DOHH2 (cell line): ENCODE results near the gene SP2.

Experiments
- H3F3A ChIP-seq: fragments of 200-600 bp; sonication (generic), shearing (Covaris generic); 2 replicates; pipeline ENCODE4 v1.6.0; 2016; ENCODE audit warnings: antibody characterized with exemption, mild to moderate bottlenecking; ENCODE audit not compliant: control insufficient read depth, insufficient read depth
- H3K27ac ChIP-seq: fragments of 200-600 bp; sonication (generic); 2 replicates; pipeline ENCODE4 v1.5.1; 2014; ENCODE audit warnings: low read depth, mild to moderate bottlenecking, low read length, moderate library complexity
- H3K27me3 ChIP-seq: fragments of 200-600 bp; sonication (generic); 2 replicates; pipeline ENCODE4 v1.6.1; 2014; ENCODE audit warnings: mild to moderate bottlenecking, low read length, mixed read lengths; ENCODE audit not compliant: control insufficient read depth
- H3K36me3 ChIP-seq: fragments of 200-600 bp; sonication (generic); 2 replicates; pipeline ENCODE4 v1.6.1; 2014; ENCODE audit warnings: mild to moderate bottlenecking, low read length, moderate library complexity, mixed read lengths; ENCODE audit not compliant: control insufficient read depth
- H3K4me1 ChIP-seq: fragments of 200-600 bp; sonication (generic); 2 replicates; pipeline ENCODE4 v1.6.1; 2014; ENCODE audit warnings: mild to moderate bottlenecking, low read length, mixed read lengths; ENCODE audit not compliant: control insufficient read depth
- H3K4me2 ChIP-seq: fragments of 200-600 bp; sonication (generic); 2 replicates; pipeline ENCODE4 v1.6.0; 2014; ENCODE audit warnings: mild to moderate bottlenecking, low read length, moderate library complexity
- H3K4me3 ChIP-seq: fragments of 200-600 bp; sonication (generic); 2 replicates; pipeline ENCODE4 v1.5.1; 2014; ENCODE audit warnings: mild to moderate bottlenecking, low read length, mixed read lengths
- H3K79me2 ChIP-seq: fragments of 200-600 bp; sonication (generic); 2 replicates; pipeline ENCODE4 v1.6.1; 2014; ENCODE audit warnings: mild to moderate bottlenecking, low read length, mixed read lengths; ENCODE audit not compliant: control insufficient read depth
- H3K9me2 ChIP-seq: fragments of 200-600 bp; sonication (generic); replicated peaks from 2 replicates; pipeline ENCODE4 v1.6.1; 2014; ENCODE audit warnings: mild to moderate bottlenecking, low read length, mixed read lengths; ENCODE audit not compliant: control insufficient read depth
- H3K9me3 ChIP-seq: fragments of 200-600 bp; sonication (generic); 2 replicates; pipeline ENCODE4 v1.6.1; 2014; ENCODE audit warnings: antibody characterized with exemption, low read length, mixed read lengths; ENCODE audit not compliant: control insufficient read depth, insufficient read depth
- H4K20me1 ChIP-seq: fragments of 200-600 bp; sonication (generic); 2 replicates; pipeline ENCODE4 v1.6.0; 2014; ENCODE audit warnings: low read depth, mild to moderate bottlenecking, antibody characterized with exemption, low read length, moderate library complexity; ENCODE audit not compliant: control insufficient read depth, insufficient read depth
- CTCF ChIP-seq: fragments of 200-600 bp; sonication (generic); IDR thresholded peaks from one replicate; pipeline ENCODE4 v1.5.1; 2014; ENCODE audit warnings: antibody characterized with exemption, mild to moderate bottlenecking, low read depth, low read length; ENCODE audit not compliant: poor library complexity, severe bottlenecking
- EZH2phosphoT487 ChIP-seq: fragments of 200-600 bp; sonication (generic); IDR thresholded peaks from 2 replicates; pipeline ENCODE4 v1.6.1; 2017; ENCODE audit warnings: borderline replicate concordance, mild to moderate bottlenecking, antibody characterized with exemption, low read length, moderate library complexity, mixed read lengths

Gene SP2

GRCh38 chr17:47969930-47970724, 74.1 kb downstream of the SP2 start:
- TF ChIP-seq EZH2phosphoT487 (no peak), CTCF (no peak)
- peak overlapping the region; percentile 70 for H3K4me3 ChIP-seq
- H3K27me3 ChIP-seq: no peaks in the 10 kb centered on the region
- peaks cover 22% of the 10 kb centered on the region for H3K79me2 ChIP-seq
- H3K4me2 ChIP-seq: peak overlapping the region; percentile 85
- no peak overlapping the region for H3K27ac ChIP-seq
- H3F3A ChIP-seq: no peaks in the 10 kb centered on the region; the same call in 1 of the 2 replicates
- no peaks in the 10 kb centered on the region for H3K9me2 ChIP-seq
- no peaks in the 10 kb centered on the region for H4K20me1 ChIP-seq
- H3K36me3 ChIP-seq: peaks cover 27% of the 10 kb centered on the region
- peaks cover 26% of the 10 kb centered on the region for H3K4me1 ChIP-seq
- H3K9me3 ChIP-seq: no peaks in the 10 kb centered on the region

GRCh38 chr17:47970725-47971499, 74.9 kb downstream of the SP2 start, which contains the start of gene CDK5RAP3:
Gene CDK5RAP3 (plus strand): TSS chr17:47971113. CDS start chr17:47971147, 34 bp downstream.
- Histone ChIP-seq H3K27me3 (no peaks in the 10 kb centered on the region), H3K4me1 (peaks cover 26% of the 10 kb centered on the region), H3K27ac (peak within 1 kb of the TSS; percentile 8; the same call in 1 of the 2 replicates), H4K20me1 (no peaks in the 10 kb centered on the region), H3K9me2 (no peaks in the 10 kb centered on the region), H3K4me2 (peak within 1 kb of the TSS; percentile 85), H3K36me3 (peaks cover 35% of the 10 kb centered on the region), H3F3A (no peaks in the 10 kb centered on the region; the same call in 1 of the 2 replicates), H3K79me2 (peaks cover 22% of the 10 kb centered on the region), H3K4me3 (peak within 1 kb of the TSS; percentile 84), H3K9me3 (no peaks in the 10 kb centered on the region)
- TF ChIP-seq EZH2phosphoT487: no peak
- TF ChIP-seq CTCF: peak; percentile 88

- Histone ChIP-seq H3K4me3 (no peak overlapping the region), H3K27ac (no peak overlapping the region), H3K4me1 (peaks cover 28% of the 10 kb centered on the region), H4K20me1 (0 out of 2 replicates have a peak, but pooled peaks cover 1% of the 10 kb centered on the region), H3K9me2 (no peaks in the 10 kb centered on the region), H3K9me3 (no peaks in the 10 kb centered on the region), H3F3A (no peaks in the 10 kb centered on the region; the same call in 1 of the 2 replicates), H3K27me3 (no peaks in the 10 kb centered on the region), H3K36me3 (peaks cover 52% of the 10 kb centered on the region), H3K79me2 (peaks cover 22% of the 10 kb centered on the region), H3K4me2 (no peak overlapping the region)
- TF ChIP-seq CTCF (no peak), EZH2phosphoT487 (no peak)
These were observed 77.5 kb downstream of the SP2 start for GRCh38 chr17:47973541-47973940.
